SH-SY5Y (cell line): Measurements from ENCODE around the gene CCNJL.

Source experiments
- GATA2 ChIP-seq: IDR thresholded peaks from 2 replicates; pipeline ENCODE4 v1.6.1; 2011; ENCODE audit warnings: mild to moderate bottlenecking, low read depth, low read length
- GATA3 ChIP-seq: IDR thresholded peaks from 2 replicates; pipeline ENCODE4 v1.6.1; 2011; ENCODE audit warnings: low read depth, mild to moderate bottlenecking, low read length, moderate library complexity

- TF ChIP-seq GATA2 (no peak), GATA3 (no peak)
Observed at GRCh38 chr5:160312134-160312959, at the start of gene CCNJL.
